HG03039 (cell line): ENCODE measurements around the gene USP10.

Experiments used
- ATAC-seq: cut with Tn5 transposase; IDR thresholded peaks from one replicate; pipeline ENCODE4 v1.9.1; 2021; ENCODE audit warnings: mild to moderate bottlenecking, moderate library complexity; ENCODE audit not compliant: unreplicated experiment

The USP10 gene

DNA sequence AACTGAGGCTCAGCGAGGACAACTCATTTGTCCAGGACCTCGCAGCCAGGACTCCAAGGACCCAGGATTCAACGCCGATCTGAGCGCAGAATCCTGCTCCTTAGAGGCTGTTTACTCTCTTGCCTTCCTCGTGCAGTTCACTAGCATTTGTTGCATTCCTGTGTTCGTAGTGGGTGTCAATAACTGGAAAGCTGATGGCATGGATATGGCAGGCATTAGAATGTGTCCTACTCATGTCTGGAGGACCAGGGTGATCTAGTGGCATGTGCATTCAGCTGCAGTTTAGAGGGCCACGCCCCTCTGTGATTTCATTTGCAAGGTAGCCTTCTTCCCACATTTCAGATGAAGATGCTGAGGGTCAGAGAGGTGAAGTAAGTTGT is 120.5 kb downstream of the USP10 start:
- no peak for ATAC-seq

- no peak for ATAC-seq
Measured at GRCh38 chr16:84820771-84821170, 121.0 kb downstream of the USP10 start.

DNA sequence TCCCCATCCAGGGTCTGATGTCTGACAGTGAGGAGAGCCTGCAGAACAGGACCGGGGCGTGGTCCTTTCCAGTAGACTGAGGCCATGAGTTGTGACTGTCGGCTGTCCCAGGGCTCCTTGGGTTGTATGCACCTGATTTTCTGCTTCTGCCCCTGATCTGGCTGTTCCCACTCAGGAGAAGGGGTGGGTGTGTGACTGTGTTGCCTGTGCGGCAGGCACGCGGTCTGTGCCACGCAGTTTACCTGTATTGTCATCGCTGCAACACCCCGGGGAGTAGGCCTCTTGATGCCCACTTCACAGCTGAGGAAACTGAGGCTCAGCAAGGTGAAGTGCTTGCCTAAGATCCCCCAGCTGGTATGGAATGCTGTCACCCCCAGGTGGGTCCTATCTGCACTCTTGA is 121.4 kb downstream of the USP10 start:
- ATAC-seq = no peak

GRCh38 chr16:84821728-84822689 is 122.2 kb downstream of the USP10 start:
- no peak for ATAC-seq

GRCh38 chr16:84822990-84823389 is 123.2 kb downstream of the USP10 start:
- no peak for ATAC-seq

- ATAC-seq = no peak
Measured at GRCh38 chr16:84823484-84823883, 123.7 kb downstream of the USP10 start.

GRCh38 chr16:84823926-84824325 is 124.1 kb downstream of the USP10 start:
- ATAC-seq = no peak

- ATAC-seq = no peak
Measured at GRCh38 chr16:84825896-84826557, 126.2 kb downstream of the USP10 start.

DNA sequence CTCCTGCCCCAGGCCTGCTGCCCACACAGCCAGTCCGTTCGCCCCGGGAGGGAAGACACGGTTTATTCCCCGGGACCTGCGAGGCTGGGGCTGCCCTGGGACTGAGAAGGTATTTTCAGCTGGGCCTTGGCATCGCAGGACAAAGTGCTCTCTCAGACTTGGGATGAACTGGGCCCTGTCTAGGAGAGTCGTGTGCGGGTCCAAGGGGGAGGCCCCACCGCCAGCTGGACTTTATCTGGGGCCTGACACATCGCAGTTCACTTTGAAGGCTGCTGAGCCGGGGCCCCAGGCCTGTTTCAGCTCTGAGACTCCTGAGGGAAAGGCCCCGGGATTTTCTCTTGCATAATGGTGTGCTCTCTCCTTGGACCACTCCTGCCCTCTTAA is 126.8 kb downstream of the USP10 start:
- ATAC-seq = no peak

- ATAC-seq = no peak
Measured at GRCh38 chr16:84827131-84827574, 127.4 kb downstream of the USP10 start.

DNA sequence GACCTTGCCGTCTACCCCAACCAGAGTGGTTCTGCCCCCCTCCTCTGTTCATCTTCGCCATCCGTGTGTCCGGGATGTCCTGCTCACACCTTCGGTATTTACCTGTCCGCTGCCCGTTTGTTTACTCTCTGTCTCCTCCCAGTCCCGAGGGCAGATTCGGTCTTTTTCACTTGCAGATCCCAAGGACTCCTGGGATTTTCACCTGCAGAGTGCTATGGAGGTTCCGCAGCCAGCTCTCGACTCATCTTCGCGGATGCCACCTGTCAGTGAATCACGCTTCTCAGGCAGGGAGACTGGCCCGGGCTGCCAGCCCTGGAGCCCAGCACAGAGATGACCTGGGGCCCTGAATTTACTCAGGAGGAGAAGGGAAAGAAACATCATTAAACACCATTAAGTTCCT is 128.1 kb downstream of the USP10 start:
- no peak for ATAC-seq

DNA sequence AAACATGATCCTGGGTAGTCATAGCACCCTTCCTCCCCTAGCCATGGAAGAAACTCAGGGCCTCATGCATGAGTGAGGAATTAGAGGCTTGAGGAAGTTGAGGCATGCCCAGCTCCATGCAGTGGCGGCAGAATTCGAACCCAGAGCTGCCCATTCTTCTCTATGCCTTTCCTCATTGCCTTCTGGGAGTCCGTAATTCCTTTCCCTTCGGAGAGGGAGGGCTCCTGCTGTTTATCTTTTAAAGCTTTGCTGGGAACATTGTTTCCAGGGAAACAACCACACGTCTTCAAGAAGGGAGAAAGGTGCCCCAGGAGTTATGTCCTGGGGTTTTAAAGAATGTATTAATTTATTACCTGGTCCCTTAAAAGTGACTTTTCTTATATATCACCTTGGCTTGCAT is 128.5 kb downstream of the USP10 start:
- ATAC-seq = no peak
